NK-92 treated with Interleukin-12 subunit alpha and Interleukin-12 subunit beta, amount 100 ng/mL, for 24 hours (cell line): Measurements from ENCODE around the gene KCTD21.

ENCODE experiments used
- DNase-seq: peaks from one replicate; lab custom pipeline; 2025; lab: John Stamatoyannopoulos, UW

KCTD21 gene

DNA sequence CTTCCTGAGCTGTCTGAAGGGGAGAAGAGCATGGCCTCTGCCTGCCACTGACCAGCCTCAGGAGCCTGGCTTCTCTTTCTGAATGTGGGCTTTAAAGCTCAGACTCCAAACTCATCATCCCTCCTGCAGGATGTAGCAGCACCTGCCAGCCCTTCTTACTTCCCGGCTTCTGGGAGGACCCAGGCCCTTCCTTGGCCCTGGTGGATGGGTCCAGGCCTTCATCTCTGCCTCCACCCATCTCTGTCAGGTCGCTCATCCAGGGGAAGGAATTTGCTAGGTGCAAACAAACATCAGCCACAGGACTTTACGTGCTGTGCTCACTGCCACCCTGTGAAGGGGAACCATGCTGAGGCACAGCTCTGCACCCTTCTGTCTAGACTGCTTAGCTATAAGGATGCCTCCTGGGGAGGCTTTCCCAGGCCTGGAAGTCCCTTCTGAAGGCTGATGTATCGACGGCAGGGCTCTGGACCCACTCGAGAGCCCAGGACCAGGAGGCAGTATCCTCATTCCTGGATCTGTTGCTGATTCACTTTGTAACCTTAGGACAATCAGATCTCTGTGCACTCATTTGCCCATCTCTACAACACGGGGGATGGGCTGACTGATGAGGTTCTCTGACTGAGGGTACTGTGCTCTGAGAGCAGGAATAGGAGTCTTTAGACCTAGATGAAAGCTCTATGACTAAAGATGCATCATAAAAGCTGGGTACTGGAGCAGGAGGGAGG is 31.2 kb upstream of the KCTD21 start:
- no peak for DNase-seq

DNA sequence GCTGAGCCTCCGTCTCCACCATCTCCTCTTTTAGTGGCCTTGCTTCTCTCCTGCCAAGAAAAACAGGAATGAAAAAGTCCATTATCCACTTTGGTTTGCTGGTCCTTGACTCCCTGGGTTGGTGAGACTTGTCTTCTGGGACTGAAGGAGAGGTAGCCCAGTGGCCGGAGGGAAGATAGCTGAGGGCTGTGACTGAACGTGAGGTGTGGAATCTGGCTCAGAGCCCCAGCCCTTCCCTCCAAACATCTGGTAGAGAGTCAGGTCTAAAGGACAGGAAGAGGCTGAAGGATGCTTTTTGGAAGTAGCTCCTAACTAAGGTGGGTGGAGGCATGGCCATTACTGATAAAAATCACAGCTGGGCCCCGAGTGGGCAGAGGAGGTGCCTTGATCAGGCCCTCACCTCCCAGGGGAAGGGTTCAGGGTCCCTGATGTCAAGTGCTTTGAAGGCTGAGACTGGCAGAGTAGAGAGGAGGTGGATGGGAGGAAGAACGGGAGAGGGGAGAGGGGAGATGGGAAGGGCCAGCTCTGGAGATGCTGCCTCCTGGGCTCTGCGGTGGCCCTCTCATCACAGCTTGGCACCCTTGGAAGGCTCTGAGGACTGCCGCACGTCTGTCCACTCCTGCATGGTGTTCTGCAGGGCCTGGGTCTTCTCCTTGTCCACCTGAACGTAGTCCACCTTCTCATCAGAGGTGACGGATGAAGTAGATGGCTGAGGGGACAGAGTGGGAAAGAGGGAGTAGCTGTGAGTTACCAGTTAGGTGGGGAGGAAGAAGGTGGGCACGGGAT is 30.5 kb upstream of the KCTD21 start:
- no peak for DNase-seq

DNA sequence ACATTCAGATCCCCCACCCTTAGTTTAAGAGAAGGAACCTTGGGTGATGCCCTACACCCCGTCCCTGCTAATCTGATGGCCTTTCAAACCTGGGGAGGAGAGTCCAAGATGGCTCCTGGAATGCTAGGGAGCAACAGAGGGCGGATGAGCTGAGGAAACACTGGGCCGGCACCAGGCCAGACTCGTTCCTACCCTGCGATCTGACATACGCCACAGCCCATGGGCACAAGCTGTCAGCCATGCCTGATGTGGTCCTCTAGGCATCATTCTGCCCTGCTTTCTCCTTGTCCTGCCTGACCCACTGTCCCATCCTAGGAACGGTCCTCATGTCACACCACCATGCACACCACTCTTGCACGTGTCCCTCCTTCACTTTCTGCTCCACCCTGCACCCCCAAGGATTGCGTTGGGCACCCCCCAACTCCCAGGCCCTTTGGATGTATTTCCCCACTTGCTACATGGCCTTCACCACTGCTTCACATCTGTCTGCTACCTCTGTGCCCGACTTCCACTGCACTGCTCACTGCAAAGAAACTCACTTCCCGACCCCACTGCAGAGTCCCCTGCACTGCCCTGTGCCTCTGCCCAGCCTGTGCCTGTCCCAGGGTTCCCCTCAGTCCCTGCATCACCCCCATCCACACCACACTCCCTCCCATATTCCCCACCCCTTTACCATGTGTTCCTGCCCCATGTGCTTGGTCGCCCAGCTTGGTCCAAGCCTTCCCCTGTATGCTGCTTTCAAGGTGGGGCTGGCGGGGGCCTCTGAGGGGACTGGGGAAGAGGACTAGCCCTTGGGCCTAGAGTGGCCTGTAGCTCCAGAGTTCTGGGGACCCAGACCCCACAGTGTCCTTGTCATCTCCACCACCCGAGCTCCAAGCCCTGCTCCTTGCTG is 29.5 kb upstream of the KCTD21 start:
- DNase-seq: no peak

DNA sequence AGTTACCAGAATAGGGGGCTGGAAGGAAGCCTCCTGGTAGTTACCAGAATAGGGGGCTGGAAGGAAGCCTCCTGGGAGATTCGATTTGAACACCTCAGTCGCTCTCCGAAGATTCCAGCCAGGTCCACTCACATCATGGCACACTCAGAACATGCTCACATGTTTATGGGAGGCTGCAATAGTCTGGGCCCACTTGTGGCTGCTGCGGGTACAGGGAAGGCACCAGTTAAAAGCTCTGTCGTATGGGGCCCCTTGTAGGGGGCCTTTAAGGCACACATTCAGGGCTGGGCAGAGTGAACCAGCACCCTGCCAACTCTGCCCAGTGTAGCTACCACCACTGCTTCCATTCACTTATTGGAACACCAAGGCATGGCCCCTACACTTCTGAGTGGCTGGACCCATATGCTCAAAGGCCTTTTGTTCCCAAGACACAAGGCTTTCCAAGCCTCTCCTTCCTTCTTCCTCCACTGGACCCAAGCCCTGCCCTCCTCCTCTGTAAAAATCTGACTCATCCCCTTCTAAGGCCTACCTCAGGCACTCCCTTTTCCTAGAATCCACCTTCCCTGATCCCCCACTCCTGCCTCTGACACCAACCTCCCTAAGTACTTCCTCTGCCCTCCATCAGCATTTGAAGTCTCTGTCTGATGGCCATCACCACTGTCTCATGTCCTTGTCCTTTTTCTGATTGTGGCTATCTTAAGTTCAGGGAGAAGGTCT is 28.3 kb upstream of the KCTD21 start:
- no peak for DNase-seq

DNA sequence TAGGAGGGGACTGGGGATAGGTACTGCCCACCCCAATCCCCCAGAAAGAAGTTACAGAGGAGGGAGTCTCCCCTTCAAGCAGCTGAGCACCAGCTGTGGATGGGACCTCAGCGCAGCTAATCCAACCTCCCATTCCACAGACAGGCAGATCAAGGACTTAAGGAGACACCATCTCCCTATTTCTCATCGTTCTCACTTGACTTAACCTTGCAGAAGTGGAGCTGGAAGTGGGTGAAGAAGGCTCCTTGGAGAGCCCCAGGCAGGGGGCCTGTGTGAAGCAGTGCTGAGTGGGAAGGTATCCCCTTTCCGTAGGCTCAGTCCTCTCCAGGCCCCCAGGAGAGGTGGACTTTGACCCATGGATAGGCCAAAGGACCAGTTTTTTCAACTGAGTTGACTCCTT is 27.6 kb upstream of the KCTD21 start:
- DNase-seq: no peak

DNA sequence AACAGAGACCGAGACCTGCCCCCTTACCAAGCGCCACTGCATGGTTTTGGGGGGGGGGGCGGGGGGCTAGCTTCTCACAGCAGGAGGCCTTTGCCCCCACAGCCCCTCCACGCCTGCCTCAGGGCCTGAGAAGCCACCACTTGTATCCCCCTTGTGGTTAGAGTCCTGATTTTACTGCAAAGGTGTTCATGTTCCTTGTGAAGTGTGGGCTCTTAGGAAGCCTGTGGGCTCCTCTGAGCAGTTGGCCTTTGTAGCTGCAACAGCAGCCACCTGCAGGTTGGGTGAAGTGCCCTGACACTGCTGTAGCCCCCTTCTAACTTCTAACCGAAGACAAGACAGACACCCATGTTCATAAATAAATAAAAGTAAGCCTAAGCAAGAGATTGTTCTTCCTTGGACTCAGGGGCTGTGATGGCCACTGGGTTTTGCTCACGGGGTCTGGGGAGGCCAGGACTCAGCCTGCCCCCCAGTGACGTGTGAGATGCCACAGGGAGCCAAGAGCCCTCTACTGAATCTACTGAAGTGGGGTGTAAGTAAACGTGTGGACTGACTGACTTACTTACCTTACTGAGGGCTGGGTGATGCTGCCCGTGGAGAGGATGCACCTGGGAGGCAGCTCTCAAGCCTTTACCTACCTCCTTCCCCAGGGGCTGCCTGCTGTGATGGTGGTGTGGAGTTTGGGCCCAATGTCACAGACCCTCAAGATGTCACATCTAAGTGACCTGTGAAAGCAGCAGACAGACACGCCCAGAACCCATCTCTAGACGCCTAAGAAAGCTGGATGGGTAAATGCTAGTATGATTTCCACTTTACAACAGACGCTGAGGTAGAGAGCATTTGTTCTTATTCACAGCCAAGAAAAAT is 26.1 kb upstream of the KCTD21 start:
- no peak for DNase-seq

DNA sequence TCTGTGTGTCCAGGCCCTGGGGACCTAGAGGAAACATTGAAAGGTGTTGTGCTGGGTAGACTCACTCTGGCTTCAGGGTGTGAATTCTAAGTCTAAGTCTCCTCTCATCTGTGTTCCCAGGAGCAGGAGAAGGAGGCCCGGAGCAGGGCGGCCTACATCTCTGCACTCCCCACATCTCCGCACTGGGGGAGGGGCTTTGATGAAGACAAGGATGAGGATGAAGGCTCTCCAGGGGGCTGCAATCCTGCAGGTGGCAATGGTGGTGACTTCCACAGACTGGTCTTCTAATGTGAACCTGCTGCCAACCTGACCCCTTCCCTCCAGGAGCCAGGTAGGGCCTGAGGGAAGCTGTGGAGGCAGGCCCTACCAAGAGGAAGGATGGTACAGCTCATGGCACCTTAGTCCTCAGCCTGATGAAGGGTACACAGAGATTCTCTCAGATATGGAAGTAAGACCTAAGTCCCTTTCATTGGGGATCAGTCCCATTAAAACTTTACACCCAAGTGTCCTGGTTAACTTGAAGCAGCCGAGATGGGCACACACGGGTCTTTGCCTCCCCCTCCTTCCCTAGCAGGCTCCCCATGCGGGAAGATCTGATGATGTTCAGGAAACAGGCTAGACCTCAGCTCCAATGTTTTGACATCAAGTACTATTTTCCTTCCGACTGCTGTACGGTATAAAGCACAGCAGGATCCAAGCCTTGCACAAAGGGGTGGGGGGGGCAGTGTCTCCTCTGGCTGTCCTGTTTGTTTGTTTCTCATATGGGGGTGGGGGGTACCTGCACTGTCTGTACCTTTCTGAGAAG is 25.3 kb upstream of the KCTD21 start:
- no peak for DNase-seq

DNA sequence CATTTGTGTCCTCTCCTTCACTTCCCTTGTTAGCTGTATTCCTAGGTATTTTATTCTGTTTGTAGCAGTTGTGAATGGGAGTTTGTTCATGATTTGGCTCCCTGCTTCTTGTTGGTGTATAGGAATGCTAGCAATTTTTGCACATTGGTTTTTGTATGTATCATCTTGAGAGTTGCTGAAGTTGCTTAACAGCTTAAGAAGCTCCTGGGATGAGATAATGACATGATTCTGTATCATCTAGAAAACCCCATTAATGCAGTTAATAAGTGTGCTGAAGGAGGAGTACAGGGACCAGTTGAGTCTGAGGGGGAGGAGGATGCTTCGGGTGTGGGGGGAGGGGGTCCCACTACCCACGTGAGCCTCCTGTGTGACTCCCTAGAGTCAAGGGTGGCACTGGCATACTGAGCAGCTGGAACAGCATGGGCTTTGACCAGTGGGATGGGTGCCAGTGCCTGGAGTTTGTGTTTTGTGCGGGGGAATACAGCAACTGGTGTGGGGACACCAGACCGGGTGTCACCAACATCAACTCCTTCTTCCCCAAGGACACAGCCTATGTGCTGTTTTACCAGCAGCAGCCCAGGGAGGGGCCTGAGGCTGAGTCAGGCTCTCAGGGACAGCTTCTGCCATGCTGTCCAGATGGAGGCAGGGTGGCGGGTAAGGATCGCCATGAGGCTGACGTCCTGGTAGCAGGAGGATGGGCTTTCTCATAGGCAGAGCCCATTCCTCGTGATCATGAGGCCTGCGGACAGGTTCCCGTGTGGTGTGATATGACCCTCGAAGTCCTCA is 24.4 kb upstream of the KCTD21 start:
- DNase-seq: no peak

DNA sequence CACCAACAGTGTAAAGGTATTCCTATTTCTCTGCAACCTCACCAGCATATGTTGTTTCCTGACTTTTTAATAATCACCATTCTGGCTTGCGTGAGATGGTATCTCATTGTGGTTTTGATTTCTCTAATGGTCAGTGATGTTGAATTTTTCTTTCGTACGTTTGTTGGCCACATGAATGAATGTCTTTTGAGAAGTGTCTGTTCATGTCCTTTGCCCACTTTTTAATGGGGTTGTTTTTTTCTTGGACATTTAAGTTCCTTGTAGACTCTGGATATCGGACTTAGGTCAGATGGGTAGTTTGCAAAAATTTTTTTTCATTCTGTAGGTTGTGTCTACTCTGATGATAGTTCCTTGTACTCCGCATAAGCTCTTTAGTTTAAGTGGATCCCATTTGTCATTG is 23.1 kb upstream of the KCTD21 start:
- no peak for DNase-seq

DNA sequence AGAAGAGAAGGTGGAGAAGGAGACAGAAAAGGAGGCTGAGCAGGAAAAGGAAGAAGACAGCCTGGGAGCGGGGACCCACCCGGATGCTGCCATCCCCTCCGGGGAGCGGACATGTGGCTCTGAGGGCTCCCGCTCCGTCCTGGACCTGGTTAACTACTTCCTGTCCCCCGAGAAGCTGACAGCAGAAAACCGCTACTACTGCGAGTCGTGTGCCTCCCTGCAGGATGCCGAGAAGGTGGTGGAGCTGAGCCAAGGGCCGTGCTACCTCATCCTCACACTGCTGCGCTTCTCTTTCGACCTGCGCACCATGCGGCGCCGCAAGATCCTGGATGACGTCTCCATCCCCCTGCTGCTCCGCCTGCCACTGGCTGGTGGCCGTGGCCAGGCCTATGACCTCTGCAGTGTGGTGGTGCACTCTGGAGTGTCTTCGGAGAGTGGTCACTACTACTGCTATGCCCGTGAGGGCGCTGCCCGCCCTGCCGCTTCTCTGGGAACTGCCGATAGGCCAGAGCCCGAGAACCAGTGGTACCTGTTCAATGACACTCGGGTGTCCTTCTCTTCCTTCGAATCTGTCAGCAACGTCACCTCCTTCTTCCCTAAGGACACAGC is 21.7 kb upstream of the KCTD21 start:
- DNase-seq: no peak

DNA sequence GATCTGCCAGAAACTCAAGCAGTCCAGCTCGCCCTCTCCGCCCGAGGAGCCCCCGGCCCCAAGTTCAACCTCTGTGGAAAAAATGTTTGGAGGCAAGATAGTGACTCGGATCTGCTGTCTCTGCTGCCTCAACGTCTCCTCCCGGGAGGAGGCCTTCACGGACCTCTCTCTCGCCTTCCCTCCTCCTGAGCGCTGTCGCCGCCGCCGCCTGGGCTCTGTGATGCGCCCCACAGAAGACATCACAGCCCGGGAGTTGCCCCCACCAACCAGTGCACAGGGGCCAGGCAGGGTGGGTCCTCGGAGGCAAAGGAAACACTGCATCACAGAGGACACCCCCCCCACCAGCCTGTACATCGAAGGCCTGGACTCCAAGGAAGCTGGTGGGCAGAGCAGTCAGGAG is 21.1 kb upstream of the KCTD21 start:
- DNase-seq: no peak

DNA sequence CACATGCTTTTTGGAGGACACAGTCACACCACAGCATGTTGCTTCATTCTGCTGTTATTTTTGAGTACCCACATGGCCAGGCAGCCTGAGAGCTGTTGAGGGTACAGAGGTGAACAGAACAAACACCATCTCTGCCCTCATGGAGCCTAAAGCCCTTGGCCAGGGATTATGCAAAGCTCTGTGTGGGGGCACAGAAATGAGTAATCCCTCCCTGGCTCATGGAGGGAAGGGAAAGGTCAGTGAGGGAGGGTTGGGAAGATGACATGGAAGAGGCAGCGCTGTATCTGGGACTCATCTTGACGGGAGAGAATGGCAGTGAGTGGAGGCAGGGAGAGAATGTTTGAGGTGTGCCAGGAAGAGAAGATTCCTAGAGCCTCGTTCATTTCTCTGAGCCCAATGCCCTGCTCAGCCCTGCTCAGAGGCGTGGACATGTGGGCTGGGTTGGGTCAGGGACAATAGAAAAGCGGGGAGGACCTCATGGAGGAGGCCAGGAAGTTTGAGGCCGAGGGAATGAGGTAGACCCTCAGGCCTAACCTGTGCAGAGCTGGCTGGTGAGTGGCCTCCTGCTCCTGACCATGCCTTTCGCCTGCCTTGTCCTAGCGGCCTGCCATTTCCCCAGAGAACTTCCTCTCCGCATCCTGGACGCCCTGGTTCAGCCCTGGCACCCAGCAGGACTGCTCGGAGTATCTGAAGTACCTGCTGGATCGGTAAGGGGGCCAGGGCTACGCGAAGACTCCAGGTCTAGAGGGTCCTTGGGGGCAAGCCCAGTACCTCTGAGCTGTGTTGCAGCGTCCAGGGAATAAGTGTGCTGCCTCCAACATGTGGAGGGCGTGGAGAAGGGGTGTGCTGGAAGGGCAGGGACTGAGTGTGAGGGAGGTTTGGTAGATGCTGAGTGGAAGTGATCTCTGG is 20.1 kb upstream of the KCTD21 start:
- no peak for DNase-seq

DNA sequence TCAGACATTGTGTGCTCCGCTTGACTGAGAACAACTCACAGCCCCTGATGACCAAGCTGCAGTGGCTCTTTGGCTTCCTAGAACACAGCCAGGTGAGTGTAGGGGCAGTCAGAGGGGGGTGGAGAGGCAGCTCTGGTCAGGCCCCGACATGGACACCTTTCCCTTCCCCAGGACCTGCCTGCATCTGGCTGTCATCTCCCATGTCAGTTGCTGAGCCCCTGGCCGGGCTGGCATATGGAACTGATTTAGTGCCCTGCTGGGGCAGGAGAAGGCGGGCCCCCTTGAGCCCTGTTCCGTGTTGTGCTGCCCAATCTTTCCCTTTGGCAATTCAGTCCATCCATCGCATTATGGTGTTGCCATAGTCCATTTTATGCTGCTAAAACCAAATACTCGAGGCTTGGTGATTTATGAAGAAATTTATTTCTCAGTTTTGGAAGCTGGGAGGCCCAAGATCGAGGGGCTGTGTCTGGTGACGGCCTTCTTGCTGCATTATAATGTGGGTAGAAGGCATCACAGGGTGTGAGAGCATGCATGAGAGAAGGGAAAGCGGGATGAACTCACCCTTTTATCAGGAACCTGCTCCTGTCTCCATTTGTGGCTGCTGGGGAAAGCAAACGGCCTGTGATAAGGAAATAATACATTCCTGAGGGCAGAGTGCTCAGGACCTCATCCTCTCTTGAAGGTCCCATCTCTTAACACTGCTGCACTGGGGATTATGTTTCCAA is 19.3 kb upstream of the KCTD21 start:
- DNase-seq: no peak

DNA sequence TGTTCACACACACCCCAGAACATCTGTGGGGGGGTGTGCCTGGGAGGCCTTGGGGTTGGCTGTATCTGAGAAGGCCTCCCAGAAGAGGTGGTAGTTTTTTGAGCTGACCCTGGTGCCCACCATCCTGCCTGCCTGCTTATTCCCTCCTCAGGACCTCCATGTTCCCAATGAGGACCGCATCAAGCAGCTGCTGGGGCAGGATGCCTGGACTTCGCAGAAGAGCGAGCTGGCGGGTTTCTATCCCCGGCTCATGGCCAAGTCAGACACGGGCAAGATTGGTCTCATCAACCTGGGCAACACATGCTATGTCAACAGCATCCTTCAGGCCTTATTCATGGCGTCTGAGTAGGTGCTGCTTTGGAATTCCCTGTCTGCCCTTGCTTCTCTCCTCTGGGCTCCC is 17.3 kb upstream of the KCTD21 start:
- DNase-seq: no peak

DNA sequence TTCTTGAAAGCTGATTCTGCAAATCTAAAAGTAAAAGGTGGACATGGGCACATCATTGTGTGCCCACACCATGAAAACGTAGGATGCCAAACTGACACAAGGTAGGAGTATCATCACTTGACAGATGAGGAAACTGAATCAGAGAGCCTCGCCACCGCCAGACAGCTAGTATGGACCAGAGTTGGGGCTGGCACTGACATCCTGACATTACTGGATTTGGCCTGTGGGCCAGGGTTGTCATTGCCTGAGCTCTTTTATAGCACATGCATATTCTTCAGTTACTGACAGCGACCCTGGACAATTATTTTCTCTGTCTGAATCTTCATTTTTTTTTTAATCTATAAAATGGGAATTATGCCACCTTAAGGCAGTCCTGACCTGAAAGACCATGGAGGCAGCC is 16.8 kb upstream of the KCTD21 start:
- DNase-seq: no peak

DNA sequence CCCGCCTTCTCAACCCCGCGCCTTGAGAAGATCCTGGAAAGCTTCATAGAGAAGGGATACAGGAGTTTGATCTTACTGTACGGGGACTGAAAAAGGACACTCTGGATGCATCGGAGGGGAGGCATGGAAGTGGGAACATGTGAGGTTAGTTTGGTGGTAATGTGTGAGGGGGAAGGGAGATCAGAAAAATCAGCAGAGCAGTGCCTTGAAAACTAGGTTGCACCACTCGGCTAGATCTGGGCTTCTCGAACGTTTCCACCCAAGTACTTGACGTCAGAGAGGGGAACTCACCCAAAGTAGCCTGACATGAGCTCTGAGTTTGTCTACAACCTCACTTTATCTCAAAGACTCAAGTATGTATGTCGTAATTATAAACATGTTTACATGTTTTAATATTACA is 14.8 kb upstream of the KCTD21 start:
- DNase-seq: no peak

DNA sequence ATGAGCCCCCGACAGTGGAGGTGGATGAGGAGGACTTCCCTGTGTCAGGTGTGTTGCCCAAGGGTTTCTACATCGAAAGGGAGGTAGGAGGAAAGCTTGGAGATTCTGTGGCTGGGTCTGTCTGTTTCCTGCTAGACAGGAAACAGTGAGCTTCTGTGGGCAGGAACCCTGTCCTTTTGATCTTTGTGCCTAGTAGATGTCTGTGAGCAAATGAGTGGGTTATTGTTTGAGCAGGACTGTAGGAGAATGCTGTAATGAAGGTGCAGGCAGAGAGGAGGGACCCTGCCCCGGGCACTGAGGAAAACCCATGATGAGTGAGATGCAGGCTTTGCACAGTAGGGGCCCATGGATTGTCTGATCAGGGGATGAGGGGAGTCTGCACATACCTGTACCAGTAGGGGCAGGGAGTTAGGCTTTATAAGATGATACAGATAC is 14.3 kb upstream of the KCTD21 start:
- no peak for DNase-seq
